GM19468 (cell line): ENCODE data around the gene UBE2I.
"Not testable (repeated sequence)": the region's sequence is repeated elsewhere in the genome, so short reads cannot be mapped to it uniquely, and the experiment has no call there.

Experiments used
- ATAC-seq: cut with Tn5 transposase; IDR thresholded peaks from one replicate; pipeline ENCODE4 v1.9.1; 2021; ENCODE audit warnings: mild to moderate bottlenecking, moderate library complexity, moderate number of reproducible peaks; ENCODE audit not compliant: unreplicated experiment; ENCODE audit errors: extremely low read depth

UBE2I gene

GRCh38 chr16:1325673-1326371 is 16.4 kb downstream of the UBE2I start:
- ATAC-seq = no peak

- ATAC-seq = no peak
Measured at GRCh38 chr16:1326391-1326790, 17.0 kb downstream of the UBE2I start.

- ATAC-seq = no peak
Measured at GRCh38 chr16:1326946-1327618, 17.6 kb downstream of the UBE2I start.

GRCh38 chr16:1327619-1327947 is 18.1 kb downstream of the UBE2I start:
- no peak for ATAC-seq

GRCh38 chr16:1328136-1328535 is 18.7 kb downstream of the UBE2I start:
- not testable (repeated sequence) for ATAC-seq

GRCh38 chr16:1328961-1329360 is 19.5 kb downstream of the UBE2I start:
- not testable (repeated sequence) for ATAC-seq

- ATAC-seq = no peak
Measured at GRCh38 chr16:1330260-1330914, 21.0 kb downstream of the UBE2I start.

GRCh38 chr16:1330931-1331711 is 21.7 kb downstream of the UBE2I start:
- no peak for ATAC-seq

- ATAC-seq = no peak
Measured at GRCh38 chr16:1331712-1332617, 22.5 kb downstream of the UBE2I start.

GRCh38 chr16:1332618-1333148 is 23.2 kb downstream of the UBE2I start:
- ATAC-seq = no peak

- no peak for ATAC-seq
Measured at GRCh38 chr16:1333149-1333812, 23.8 kb downstream of the UBE2I start, which contains the start of gene BAIAP3. Gene BAIAP3 (plus strand): TSS chr16:1333645. CDS start chr16:1338550, 4,905 bp downstream.

GRCh38 chr16:1333854-1334700 is 24.6 kb downstream of the UBE2I start:
- no peak for ATAC-seq

GRCh38 chr16:1334739-1335138 is 25.3 kb downstream of the UBE2I start:
- no peak for ATAC-seq

GRCh38 chr16:1335211-1335971 is 26.0 kb downstream of the UBE2I start:
- no peak for ATAC-seq

GRCh38 chr16:1335996-1336395 is 26.6 kb downstream of the UBE2I start:
- no peak for ATAC-seq

GRCh38 chr16:1336619-1337018 is 27.2 kb downstream of the UBE2I start:
- ATAC-seq = no peak

- no peak for ATAC-seq
Measured at GRCh38 chr16:1337486-1337885, 28.1 kb downstream of the UBE2I start.
